Measurements from ENCODE around the gene DNAJC18.
"Not testable (repeated sequence)": the region's sequence is repeated elsewhere in the genome, so short reads cannot be mapped to it uniquely, and the experiment has no call there.

Gene DNAJC18

DNA sequence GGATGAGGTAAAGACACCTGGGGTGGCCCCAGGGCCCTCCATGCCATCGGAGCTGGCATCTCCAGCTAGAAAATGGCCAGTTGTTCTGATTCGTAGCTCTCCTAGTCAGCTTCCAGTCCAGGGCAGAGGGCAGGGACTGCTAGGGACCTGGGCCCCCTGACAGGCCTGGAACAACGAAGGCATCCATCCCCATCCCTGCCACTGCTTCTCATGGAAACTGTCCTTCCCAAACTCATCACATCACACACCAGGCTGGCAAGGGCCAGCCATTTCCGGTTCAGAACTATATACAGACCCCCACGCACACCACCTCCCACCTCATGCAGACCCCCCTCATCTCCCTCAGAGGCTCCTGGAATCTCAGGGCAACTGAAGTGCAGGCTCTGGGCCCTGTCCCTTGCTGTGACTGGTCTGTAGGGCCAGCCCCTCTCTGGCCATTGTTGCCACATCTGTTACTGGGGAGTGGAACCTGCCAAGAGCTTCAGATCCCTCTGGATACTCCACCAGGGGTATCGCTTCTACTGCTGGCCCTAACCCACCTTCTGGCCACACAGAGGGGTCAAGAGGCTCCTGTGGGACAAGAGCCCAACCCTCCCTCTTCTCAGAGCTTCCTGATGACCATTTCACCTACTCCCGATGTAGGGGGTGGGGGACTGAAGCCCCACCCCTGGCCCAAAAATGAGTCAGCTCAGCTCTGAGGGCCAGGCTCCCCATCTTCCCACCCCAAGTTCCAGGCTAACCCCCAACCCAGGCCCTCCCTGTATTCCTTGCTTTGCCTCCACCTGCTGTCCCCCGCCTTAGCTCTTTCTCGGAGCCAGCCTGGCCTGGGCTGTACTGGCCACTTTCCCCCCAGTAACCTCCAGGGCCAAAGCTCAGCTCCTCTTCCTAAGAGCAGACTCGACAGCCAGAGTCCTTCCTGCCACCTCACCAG, 48.4 kb downstream of the DNAJC18 start:
- H3K9me3 ChIP-seq (ENCODE audit: low read depth, low read length), result no peaks in the 10 kb centered on the region
- no peak overlapping the region for H3K4me3 ChIP-seq
- no peaks in the 10 kb centered on the region for H3K36me3 ChIP-seq (ENCODE audit: insufficient read depth, low read length)
- TF ChIP-seq POLR2AphosphoS5 (IDR thresholded peaks at IDR 0.05; ENCODE audit: borderline replicate concordance, low read depth, low read length), result no peak
- no peak for TF ChIP-seq FOXP2 (optimal IDR thresholded peaks at IDR 0.05; ENCODE audit: control extremely low read depth, extremely low read length, insufficient read depth)
- no peak for TF ChIP-seq EZH2 (IDR thresholded peaks at IDR 0.05)
- H3K27ac ChIP-seq, result no peak overlapping the region
- no peak for DNase-seq (ENCODE audit: low read depth, low spot score)
- no peak overlapping the region for H3K9ac ChIP-seq (ENCODE audit: insufficient read length)

DNA sequence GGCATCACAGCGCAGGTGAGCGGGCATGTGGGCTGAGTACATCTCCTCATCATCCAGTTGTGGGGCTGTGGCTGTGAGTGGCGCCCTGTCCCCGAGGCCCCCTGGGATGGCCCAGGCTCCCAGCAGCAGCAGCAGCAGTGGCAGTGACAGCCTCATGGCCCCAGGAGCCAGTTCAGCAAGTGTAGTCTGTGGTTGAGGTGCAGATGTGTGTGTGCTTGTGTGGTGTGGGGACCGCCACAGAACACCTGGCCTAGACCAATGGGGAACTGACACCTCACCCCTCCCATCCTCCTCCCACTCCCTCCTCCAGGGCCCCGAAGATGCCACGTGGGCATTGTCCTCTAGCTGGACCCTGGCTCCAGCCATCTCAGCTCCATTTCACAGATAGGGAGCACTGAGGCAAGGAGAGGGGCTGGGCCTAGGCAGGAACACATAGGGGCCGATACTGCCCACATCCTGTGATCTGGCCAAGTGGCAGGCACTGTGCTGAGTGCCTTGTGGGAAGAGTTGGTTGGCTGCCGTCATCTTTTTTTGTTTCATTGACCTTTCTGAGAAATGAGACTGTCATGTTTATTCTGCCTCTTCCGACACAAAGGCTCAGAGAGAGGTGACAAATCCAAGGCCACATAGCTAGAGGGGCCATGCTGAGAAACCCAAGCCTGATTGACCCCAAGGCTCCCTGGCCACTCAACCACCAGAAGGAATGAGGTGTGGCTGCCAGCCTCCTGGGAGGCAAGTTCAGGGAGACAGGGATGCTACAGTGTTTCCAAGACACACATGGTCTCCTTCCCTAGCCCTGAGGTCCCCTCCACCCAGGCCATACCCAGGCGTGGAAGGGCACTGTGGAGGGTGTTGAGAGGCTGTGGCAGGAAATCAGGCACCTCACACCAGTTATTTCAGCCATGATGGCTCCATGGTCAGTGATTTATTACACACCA, 49.4 kb downstream of the DNAJC18 start, which contains the start of gene MZB1:
Gene MZB1, minus strand, starts transcription at position 213 of the 938 bp plus-strand sequence. Its CDS starts 57 bp downstream, at position 156.
- H3K9ac ChIP-seq (ENCODE audit: insufficient read length), result no peak within 1 kb of the TSS
- TF ChIP-seq EZH2 (IDR thresholded peaks at IDR 0.05) (no peak), POLR2AphosphoS5 (IDR thresholded peaks at IDR 0.05; ENCODE audit: borderline replicate concordance, low read depth, low read length) (no peak)
- no peak for DNase-seq (ENCODE audit: low read depth, low spot score)
- no peak within 1 kb of the TSS for H3K4me3 ChIP-seq
- no peak within 1 kb of the TSS for H3K27ac ChIP-seq
- H3K9me3 ChIP-seq (ENCODE audit: low read depth, low read length), result no peaks in the 10 kb centered on the region
- no peaks in the 10 kb centered on the region for H3K36me3 ChIP-seq (ENCODE audit: insufficient read depth, low read length)

DNA sequence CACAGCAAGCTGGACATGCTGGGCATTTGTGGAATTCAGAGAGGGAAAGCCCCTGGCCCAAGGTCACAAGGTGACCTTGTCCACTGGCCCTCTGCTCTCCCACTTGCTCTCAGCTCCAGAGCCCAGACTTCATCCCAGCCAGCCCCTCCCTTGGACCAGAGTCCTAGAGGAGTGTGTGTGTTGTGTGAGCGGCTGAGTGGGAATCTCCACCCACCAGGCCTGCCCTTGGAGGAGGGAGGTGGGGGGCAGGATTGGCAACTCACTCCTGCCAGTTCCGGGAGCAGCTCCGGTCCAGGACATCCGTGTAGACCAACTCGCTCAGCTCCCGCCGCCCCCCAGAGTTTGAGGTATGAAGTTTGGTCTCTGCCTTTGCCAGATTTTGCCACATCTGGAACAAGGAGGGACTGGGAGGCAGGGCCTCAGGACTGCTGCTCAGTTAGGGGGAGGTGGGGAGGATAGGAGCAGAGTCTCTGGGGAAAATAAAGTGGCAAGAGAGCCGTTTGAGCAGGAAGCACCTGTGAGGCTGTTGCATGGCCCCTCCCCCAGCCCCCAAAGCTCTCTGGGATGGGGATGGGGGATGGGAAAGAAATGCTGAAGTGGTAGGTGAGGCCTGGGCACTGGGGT, 51.0 kb downstream of the DNAJC18 start:
- no peak overlapping the region for H3K9ac ChIP-seq (ENCODE audit: insufficient read length)
- no peak overlapping the region for H3K4me3 ChIP-seq
- DNase-seq (ENCODE audit: low read depth, low spot score), result no peak
- TF ChIP-seq POLR2AphosphoS5 (IDR thresholded peaks at IDR 0.05; ENCODE audit: borderline replicate concordance, low read depth, low read length) (no peak), FOXP2 (optimal IDR thresholded peaks at IDR 0.05; ENCODE audit: control extremely low read depth, extremely low read length, insufficient read depth) (no peak), EZH2 (IDR thresholded peaks at IDR 0.05) (no peak)
- no peaks in the 10 kb centered on the region for H3K36me3 ChIP-seq (ENCODE audit: insufficient read depth, low read length)
- H3K9me3 ChIP-seq (ENCODE audit: low read depth, low read length), result no peaks in the 10 kb centered on the region
- H3K27ac ChIP-seq, result no peak overlapping the region

DNA sequence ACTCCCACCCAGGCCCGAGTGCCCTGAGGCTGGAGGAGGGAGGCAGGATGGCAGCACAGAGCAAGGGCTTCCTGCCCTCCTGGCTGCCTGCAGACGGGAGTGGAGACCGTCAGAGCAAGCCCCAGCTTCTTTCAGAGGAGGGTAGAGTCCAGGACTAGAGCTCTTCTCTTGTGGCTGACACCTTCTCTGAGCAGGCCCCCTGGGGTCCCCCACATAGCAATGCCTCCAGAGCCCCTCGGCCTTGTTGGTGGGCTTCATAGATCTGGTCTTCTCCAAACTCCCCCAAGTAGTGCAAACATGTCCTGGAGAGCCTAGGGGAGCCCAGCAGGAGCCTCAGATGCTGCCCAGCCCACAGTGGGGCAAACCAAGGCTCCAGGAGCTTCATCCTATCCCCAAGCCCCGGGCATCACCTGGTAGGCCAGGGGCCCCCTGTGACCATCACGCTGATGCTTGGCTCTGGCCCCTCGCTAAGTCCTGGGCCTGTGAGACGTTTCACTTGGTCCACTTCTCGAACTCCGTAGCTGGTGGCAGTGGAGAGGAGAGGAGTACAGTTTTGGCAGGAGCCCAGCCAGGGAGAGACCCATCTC, 51.6 kb downstream of the DNAJC18 start:
- H3K9ac ChIP-seq (ENCODE audit: insufficient read length), result no peak overlapping the region
- no peak for TF ChIP-seq EZH2 (IDR thresholded peaks at IDR 0.05)
- no peak for TF ChIP-seq FOXP2 (optimal IDR thresholded peaks at IDR 0.05; ENCODE audit: control extremely low read depth, extremely low read length, insufficient read depth)
- no peak for TF ChIP-seq POLR2AphosphoS5 (IDR thresholded peaks at IDR 0.05; ENCODE audit: borderline replicate concordance, low read depth, low read length)
- DNase-seq (ENCODE audit: low read depth, low spot score), result no peak
- no peaks in the 10 kb centered on the region for H3K9me3 ChIP-seq (ENCODE audit: low read depth, low read length)
- H3K36me3 ChIP-seq (ENCODE audit: insufficient read depth, low read length), result no peaks in the 10 kb centered on the region
- no peak overlapping the region for H3K4me3 ChIP-seq
- H3K27ac ChIP-seq, result no peak overlapping the region

DNA sequence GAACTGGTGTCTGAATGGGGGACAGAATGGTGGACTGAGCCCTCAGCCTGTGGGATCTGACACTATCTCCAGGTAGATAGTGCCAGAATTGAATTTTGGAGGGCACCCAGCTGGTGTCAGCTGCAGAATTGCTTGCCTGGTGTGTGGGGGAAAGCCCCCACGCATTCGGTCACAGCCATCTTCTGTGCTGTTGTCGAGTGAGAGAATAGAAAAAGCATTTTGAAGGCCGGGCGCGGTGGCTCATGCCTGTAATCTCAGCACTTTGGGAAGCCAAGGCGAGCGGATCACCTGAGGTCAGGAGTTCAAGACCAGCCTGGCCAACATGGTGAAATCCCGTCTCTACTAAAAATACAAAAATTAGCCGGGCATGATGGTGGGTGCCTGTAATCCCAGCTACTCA, 52.4 kb downstream of the DNAJC18 start:
- not testable (repeated sequence) for DNase-seq (ENCODE audit: low read depth, low spot score); H3K9me3 ChIP-seq (ENCODE audit: low read depth, low read length); H3K36me3 ChIP-seq (ENCODE audit: insufficient read depth, low read length); H3K9ac ChIP-seq (ENCODE audit: insufficient read length); H3K4me3 ChIP-seq; H3K27ac ChIP-seq

DNA sequence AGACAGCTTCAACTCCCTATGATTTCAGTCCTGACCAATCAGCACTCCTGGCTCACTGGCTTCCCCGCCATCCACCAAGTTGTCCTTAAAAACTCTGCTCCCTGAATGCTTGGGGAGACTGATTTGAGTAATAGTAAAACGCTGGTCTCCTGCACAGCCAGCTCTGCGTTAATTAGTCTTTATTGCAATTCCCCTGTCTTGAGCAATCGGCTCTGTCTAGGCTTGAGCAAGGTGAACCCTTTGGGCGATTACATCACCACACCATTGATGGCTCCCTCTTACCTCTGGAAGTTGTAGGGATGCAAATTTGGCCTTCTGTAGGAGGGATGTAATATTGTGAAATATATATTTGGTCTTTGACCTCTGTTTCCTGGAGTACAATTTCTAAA, 53.3 kb downstream of the DNAJC18 start:
- no peak for DNase-seq (ENCODE audit: low read depth, low spot score)
- no peak overlapping the region for H3K9ac ChIP-seq (ENCODE audit: insufficient read length)

DNA sequence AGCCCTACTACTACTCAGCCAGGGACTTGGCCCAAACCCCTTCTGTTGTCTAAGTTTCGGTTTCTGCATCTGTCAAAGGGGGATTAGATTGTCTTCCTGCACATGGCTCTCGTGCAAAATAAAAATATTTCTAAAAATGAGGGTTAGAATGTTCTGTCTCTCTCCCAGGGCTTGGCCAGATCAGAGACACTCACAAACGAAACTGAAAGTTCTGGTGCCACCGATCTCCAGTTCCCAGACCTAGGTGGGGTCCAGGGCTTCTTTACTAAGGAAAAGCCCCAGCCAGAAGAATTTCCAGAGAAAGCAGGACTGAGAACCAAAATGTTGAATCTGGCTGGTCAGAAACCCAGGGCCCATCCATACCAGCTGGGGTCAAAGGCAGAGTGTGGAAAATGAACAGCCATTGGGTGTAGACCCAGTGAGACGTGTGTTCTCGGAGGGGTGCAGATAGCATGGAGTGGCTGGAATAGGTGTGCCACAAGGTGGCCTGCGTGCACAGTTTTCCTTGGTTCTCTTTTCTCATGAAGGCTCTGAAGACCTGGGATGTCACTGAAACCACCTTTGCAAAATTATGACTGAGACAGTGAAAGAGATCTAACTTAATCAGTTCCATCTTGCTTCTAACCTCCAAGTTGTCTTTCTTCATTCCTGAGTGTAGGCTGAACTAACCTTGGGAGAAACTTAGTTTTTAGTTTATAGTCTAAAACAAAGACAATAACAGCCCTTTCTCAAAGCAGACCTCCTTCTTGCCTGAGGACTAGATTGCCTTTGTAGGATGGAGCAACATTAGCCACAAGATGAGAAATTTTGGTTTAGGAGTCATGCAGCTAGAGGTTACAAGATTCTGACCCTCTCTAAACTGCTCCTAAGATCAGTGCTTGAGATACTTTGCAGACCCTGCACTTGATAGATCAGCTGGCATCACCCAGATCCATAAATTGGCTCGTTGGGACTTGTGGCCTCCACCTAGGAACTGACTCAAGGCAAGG, 54.0 kb downstream of the DNAJC18 start:
- Histone ChIP-seq H3K9ac (ENCODE audit: insufficient read length) (no peak overlapping the region), H3K4me3 (no peak overlapping the region), H3K36me3 (ENCODE audit: insufficient read depth, low read length) (no peaks in the 10 kb centered on the region), H3K27ac (no peak overlapping the region), H3K9me3 (ENCODE audit: low read depth, low read length) (no peaks in the 10 kb centered on the region)
- TF ChIP-seq EZH2 (IDR thresholded peaks at IDR 0.05), result no peak
- no peak for TF ChIP-seq POLR2AphosphoS5 (IDR thresholded peaks at IDR 0.05; ENCODE audit: borderline replicate concordance, low read depth, low read length)
- no peak for TF ChIP-seq FOXP2 (optimal IDR thresholded peaks at IDR 0.05; ENCODE audit: control extremely low read depth, extremely low read length, insufficient read depth)
- DNase-seq (ENCODE audit: low read depth, low spot score), result no peak

More for the DNA sequence above, 53.3 kb downstream of the DNAJC18 start:
- Histone ChIP-seq H3K27ac (no peak overlapping the region), H3K9me3 (ENCODE audit: low read depth, low read length) (no peaks in the 10 kb centered on the region), H3K4me3 (no peak overlapping the region), H3K36me3 (ENCODE audit: insufficient read depth, low read length) (no peaks in the 10 kb centered on the region)
- TF ChIP-seq FOXP2 (optimal IDR thresholded peaks at IDR 0.05; ENCODE audit: control extremely low read depth, extremely low read length, insufficient read depth) (no peak), EZH2 (IDR thresholded peaks at IDR 0.05) (no peak), POLR2AphosphoS5 (IDR thresholded peaks at IDR 0.05; ENCODE audit: borderline replicate concordance, low read depth, low read length) (no peak)

Measured in SK-N-MC (cell line).